Hepatocyte (in vitro differentiated cells): ENCODE results near the gene ITGB1. TPM values are rescaled to one million over a fixed set of nuclear protein-coding genes. Genes with fewer than 3 reads are reported as not detected.
"Not testable (repeated sequence)": the region's sequence is repeated elsewhere in the genome, so short reads cannot be mapped to it uniquely, and the experiment has no call there.

Experiments used
- DNase-seq: peaks from one replicate; pipeline ENCODE4 v3.0.0-alpha.2; 2016; ENCODE audit warnings: low spot score
- H2AFZ ChIP-seq: fragments of 200-600 bp; sonication (generic); 2 replicates; pipeline ENCODE4 v1.6.0; 2016; ENCODE audit warnings: antibody characterized with exemption, mild to moderate bottlenecking
- H3K27ac ChIP-seq: fragments of 200-600 bp; sonication (generic); 2 replicates; pipeline ENCODE4 v1.5.1; 2016; ENCODE audit warnings: mild to moderate bottlenecking
- H3K27me3 ChIP-seq: fragments of 200-600 bp; sonication (generic); 2 replicates; pipeline ENCODE4 v1.6.1; 2016
- H3K36me3 ChIP-seq: fragments of 200-600 bp; sonication (generic); replicated peaks from 2 replicates; pipeline ENCODE4 v1.5.1; 2016; ENCODE audit warnings: low read depth; ENCODE audit not compliant: insufficient read depth
- H3K4me1 ChIP-seq: fragments of 200-600 bp; sonication (generic); 2 replicates; pipeline ENCODE4 v1.5.1; 2016; ENCODE audit warnings: mild to moderate bottlenecking, moderate library complexity; ENCODE audit not compliant: insufficient read depth
- H3K4me2 ChIP-seq: fragments of 200-600 bp; sonication (generic); 2 replicates; pipeline ENCODE4 v1.6.0; 2016
- H3K4me3 ChIP-seq: fragments of 200-600 bp; sonication (generic); 2 replicates; pipeline ENCODE4 v1.5.1; 2016; ENCODE audit warnings: mild to moderate bottlenecking
- H3K79me2 ChIP-seq: fragments of 200-600 bp; sonication (generic); 2 replicates; pipeline ENCODE4 v1.6.0; 2017; ENCODE audit warnings: mild to moderate bottlenecking
- H3K9me2 ChIP-seq: fragments of 200-600 bp; sonication (generic); replicated peaks from 2 replicates; pipeline ENCODE4 v1.6.0; 2017; ENCODE audit warnings: mild to moderate bottlenecking; ENCODE audit not compliant: insufficient read depth
- H3K9me3 ChIP-seq: fragments of 200-600 bp; sonication (generic); 2 replicates; pipeline ENCODE4 v1.5.1; 2016; ENCODE audit warnings: low read depth, mild to moderate bottlenecking
- H4K20me1 ChIP-seq: fragments of 200-600 bp; sonication (generic); 2 replicates; pipeline ENCODE4 v1.6.0; 2016; ENCODE audit warnings: mild to moderate bottlenecking; ENCODE audit not compliant: insufficient read depth, poor library complexity, severe bottlenecking
- EZH2 ChIP-seq: fragments of 200-600 bp; sonication (generic); IDR thresholded peaks from 2 replicates; pipeline ENCODE4 v1.6.1; 2016; ENCODE audit warnings: antibody characterized with exemption, mild to moderate bottlenecking, borderline replicate concordance
- EZH2phosphoT487 ChIP-seq: fragments of 200-600 bp; sonication (generic); IDR thresholded peaks from one replicate; pipeline ENCODE4 v1.6.1; 2018; ENCODE audit warnings: antibody characterized with exemption, mild to moderate bottlenecking, low read depth, moderate library complexity; ENCODE audit not compliant: unreplicated experiment, severe bottlenecking
- WGBS: methylation state at CpG from one replicate; pipeline ENCODE4 v1.1.6; 2016; ENCODE audit warnings: low lambda C conversion rate; ENCODE audit errors: missing lambda C conversion rate; 5-methylcytosine and 5-hydroxymethylcytosine counted together
- polyA plus RNA-seq: library from polyadenylated mRNA; unstranded; fragments of >200 nt; fragmentation: Nextera tagmentation; extraction: Ambion mirVana; gene quantifications from 2 replicates; pipeline ENCODE4 v1.2.1, GENCODE V29; 2016
- total RNA-seq: library from RNA; depleted of rRNA; stranded (reverse); fragments of >200 nt; gene quantifications from 2 replicates; pipeline ENCODE4 v1.2.3, GENCODE V29; 2014
- TF ChIP-seq, protein P1 (sequence below): fragments of 200-600 bp; sonication (generic); IDR thresholded peaks from 2 replicates; pipeline ENCODE4 v1.5.1; 2016; ENCODE audit warnings: antibody characterized with exemption, mild to moderate bottlenecking; ENCODE audit not compliant: poor library complexity

Gene ITGB1
- total and polyA plus RNA-seq, 2 experiments from 2014 or later: 291 to 552 TPM

DNA sequence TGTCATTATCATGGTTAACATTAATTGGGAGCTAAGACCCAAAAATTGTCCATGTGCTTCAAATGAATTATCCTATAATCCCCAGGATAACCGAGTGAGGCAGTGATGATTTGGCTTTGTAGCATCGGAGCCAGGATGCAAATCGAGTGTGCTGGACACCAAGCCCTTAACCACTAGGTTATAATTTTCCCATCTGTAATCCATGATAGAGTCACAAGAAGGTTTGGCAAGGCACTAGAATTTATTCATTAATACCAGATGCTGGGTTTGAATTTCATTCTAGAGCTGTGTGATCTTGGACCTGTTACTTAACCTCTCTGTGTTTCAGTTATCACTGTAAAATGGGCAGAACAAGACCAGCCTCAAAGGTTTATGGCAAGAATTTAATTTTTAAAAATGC, 21.0 kb upstream of the ITGB1 start:
- H3K9me3 ChIP-seq: no peaks in the 10 kb centered on the region
- H3K4me2 ChIP-seq: no peak overlapping the region
- H2AFZ ChIP-seq: no peak overlapping the region
- no peak overlapping the region for H3K4me3 ChIP-seq
- TF ChIP-seq EZH2 (no peak), EZH2phosphoT487 (no peak)
- TF ChIP-seq, protein P1, sequence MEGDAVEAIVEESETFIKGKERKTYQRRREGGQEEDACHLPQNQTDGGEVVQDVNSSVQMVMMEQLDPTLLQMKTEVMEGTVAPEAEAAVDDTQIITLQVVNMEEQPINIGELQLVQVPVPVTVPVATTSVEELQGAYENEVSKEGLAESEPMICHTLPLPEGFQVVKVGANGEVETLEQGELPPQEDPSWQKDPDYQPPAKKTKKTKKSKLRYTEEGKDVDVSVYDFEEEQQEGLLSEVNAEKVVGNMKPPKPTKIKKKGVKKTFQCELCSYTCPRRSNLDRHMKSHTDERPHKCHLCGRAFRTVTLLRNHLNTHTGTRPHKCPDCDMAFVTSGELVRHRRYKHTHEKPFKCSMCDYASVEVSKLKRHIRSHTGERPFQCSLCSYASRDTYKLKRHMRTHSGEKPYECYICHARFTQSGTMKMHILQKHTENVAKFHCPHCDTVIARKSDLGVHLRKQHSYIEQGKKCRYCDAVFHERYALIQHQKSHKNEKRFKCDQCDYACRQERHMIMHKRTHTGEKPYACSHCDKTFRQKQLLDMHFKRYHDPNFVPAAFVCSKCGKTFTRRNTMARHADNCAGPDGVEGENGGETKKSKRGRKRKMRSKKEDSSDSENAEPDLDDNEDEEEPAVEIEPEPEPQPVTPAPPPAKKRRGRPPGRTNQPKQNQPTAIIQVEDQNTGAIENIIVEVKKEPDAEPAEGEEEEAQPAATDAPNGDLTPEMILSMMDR: no peak
- H4K20me1 ChIP-seq: no peaks in the 10 kb centered on the region
- H3K79me2 ChIP-seq: no peaks in the 10 kb centered on the region
- H3K36me3 ChIP-seq: no peaks in the 10 kb centered on the region
- no peak for DNase-seq
- H3K27me3 ChIP-seq: no peaks in the 10 kb centered on the region
- peaks cover 23% of the 10 kb centered on the region for H3K4me1 ChIP-seq
- no peaks in the 10 kb centered on the region for H3K9me2 ChIP-seq
- no peak overlapping the region for H3K27ac ChIP-seq
- 95% methylated on average over 3 of the region's 3 CpGs for WGBS

DNA sequence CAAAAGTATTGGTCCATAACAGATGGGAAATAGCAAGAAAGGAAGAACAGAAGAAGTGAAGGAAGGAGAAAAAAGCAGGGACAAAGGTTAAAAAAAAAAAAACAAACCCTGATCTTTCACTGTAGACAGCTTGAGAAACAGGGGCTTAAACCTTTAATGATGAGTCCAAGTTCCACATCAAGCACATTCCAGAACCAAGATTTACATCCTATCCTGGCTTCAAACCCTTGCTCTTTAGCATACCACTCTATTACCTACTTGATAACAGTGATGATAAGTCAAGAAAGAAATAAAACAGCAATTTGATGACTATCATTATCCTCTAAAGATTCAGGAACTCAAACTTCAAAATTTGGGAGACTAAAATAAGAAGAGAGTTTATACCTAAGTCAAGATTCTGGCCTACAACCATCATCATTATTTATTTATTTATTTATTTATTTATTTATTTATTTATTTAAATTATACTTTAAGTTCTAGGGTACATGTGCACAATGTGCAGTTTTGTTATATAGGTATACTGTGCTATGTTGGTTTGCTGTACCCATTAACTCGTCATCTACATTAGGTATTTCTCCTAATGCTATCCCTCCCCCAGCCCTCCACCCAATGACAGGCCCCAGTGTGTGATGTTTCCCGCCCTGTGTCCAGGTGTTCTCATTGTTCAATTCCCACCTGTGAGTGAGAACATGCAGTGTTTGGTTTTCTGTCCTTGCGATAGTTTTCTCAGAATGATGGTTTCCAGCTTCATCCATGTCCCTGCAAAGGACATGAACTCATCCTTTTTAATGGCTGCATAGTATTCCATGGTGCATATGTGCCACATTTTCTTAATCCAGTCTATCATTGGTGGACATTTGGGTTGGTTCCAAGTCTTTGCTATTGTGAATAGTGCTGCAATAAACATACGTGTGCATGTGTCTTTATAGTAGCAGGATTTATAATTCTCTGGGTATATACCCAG, 20.1 kb upstream of the ITGB1 start:
- H3K4me1 ChIP-seq: peaks cover 23% of the 10 kb centered on the region
- not testable (repeated sequence) for H3K79me2 ChIP-seq, H3K9me3 ChIP-seq, DNase-seq, H3K27ac ChIP-seq, H3K36me3 ChIP-seq, H3K27me3 ChIP-seq, H3K4me3 ChIP-seq, H3K4me2 ChIP-seq, H3K9me2 ChIP-seq, H2AFZ ChIP-seq, H4K20me1 ChIP-seq
- WGBS: 86% methylated on average over 4 of the region's 4 CpGs

GRCh38 chr10:32976338-32976737, 18.3 kb upstream of the ITGB1 start:
- 91% methylated on average over 3 of the region's 3 CpGs for WGBS
- no peaks in the 10 kb centered on the region for H3K9me2 ChIP-seq
- no peak overlapping the region for H3K4me2 ChIP-seq
- no peaks in the 10 kb centered on the region for H3K27me3 ChIP-seq
- no peak for DNase-seq
- H3K4me3 ChIP-seq: no peak overlapping the region
- no peaks in the 10 kb centered on the region for H4K20me1 ChIP-seq
- TF ChIP-seq EZH2 (no peak), EZH2phosphoT487 (no peak)
- TF ChIP-seq, protein P1: no peak
- peaks cover 20% of the 10 kb centered on the region for H3K4me1 ChIP-seq
- no peaks in the 10 kb centered on the region for H3K36me3 ChIP-seq
- no peak overlapping the region for H2AFZ ChIP-seq
- H3K27ac ChIP-seq: no peak overlapping the region
- no peaks in the 10 kb centered on the region for H3K9me3 ChIP-seq
- no peaks in the 10 kb centered on the region for H3K79me2 ChIP-seq

DNA sequence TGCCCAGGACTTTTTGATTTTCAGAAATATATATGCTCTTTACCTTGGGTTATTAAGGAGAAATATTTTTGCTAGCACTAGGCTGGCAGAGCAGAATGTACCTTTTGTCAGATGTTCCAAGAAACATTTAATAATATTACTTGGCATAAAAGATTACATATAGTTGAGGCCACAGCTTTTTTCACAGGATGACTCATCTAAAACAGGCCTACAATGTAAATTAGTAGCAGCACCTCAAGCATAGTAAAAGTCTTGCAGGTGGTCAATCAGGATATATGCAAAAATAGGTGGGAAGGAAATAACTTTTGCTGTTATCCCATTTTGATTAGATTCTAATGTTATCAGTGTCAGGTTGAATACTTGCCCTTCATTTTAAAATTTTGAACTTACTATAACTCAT, 14.9 kb upstream of the ITGB1 start:
- DNase-seq: no peak
- H2AFZ ChIP-seq: no peak overlapping the region

More for the DNA sequence above, 14.9 kb upstream of the ITGB1 start:
- Histone ChIP-seq H3K9me2 (no peaks in the 10 kb centered on the region), H3K9me3 (no peaks in the 10 kb centered on the region), H3K79me2 (no peaks in the 10 kb centered on the region), H3K27ac (no peak overlapping the region), H3K4me1 (peaks cover 15% of the 10 kb centered on the region), H3K27me3 (no peaks in the 10 kb centered on the region), H3K36me3 (no peaks in the 10 kb centered on the region), H4K20me1 (no peaks in the 10 kb centered on the region), H3K4me2 (no peak overlapping the region), H3K4me3 (no peak overlapping the region)
- TF ChIP-seq EZH2phosphoT487 (no peak), EZH2 (no peak)
- TF ChIP-seq, protein P1: no peak
